Neural progenitor cell (in vitro differentiated cells): ENCODE data around the gene UBE2U. TPM values are rescaled to one million over a fixed set of nuclear protein-coding genes. Genes with fewer than 3 reads are reported as not detected.

Experiments used
- DNase-seq: peaks from one replicate; pipeline ENCODE4 v3.0.0-alpha.2; 2016; ENCODE audit warnings: low spot score
- H2AFZ ChIP-seq: fragments of 200-600 bp; sonication (generic); replicated peaks from 2 replicates; pipeline ENCODE4 v1.6.1; 2016; ENCODE audit warnings: antibody characterized with exemption
- H3F3A ChIP-seq: fragments of 200-600 bp; sonication (generic); 2 replicates; pipeline ENCODE4 v1.6.1; 2016; ENCODE audit warnings: antibody characterized with exemption, low read depth
- H3K27ac ChIP-seq: fragments of 200-600 bp; sonication (generic); 2 replicates; pipeline ENCODE4 v1.5.1; 2016; ENCODE audit warnings: mild to moderate bottlenecking
- H3K27me3 ChIP-seq: fragments of 200-600 bp; sonication (generic); 2 replicates; pipeline ENCODE4 v1.6.1; 2016; ENCODE audit warnings: mild to moderate bottlenecking, moderate library complexity
- H3K36me3 ChIP-seq: fragments of 200-600 bp; sonication (generic); 2 replicates; pipeline ENCODE4 v1.5.1; 2016
- H3K4me1 ChIP-seq: fragments of 200-600 bp; sonication (generic); 2 replicates; pipeline ENCODE4 v1.6.1; 2016; ENCODE audit warnings: mixed run types
- H3K4me2 ChIP-seq: fragments of 200-600 bp; sonication (generic); 2 replicates; pipeline ENCODE4 v1.6.1; 2016
- H3K4me3 ChIP-seq: fragments of 200-600 bp; sonication (generic); 2 replicates; pipeline ENCODE4 v1.5.1; 2016
- H3K79me2 ChIP-seq: fragments of 200-600 bp; sonication (generic); 2 replicates; pipeline ENCODE4 v1.6.1; 2016; ENCODE audit warnings: low read depth
- H3K9ac ChIP-seq: fragments of 200-600 bp; sonication (generic); 2 replicates; pipeline ENCODE4 v1.6.1; 2016
- H3K9me3 ChIP-seq: fragments of 200-600 bp; sonication (generic); 2 replicates; pipeline ENCODE4 v1.5.1; 2016; ENCODE audit warnings: low read depth
- H4K20me1 ChIP-seq: fragments of 200-600 bp; sonication (generic); 2 replicates; pipeline ENCODE4 v1.6.1; 2016; ENCODE audit warnings: low read depth
- H3K27ac Mint-ChIP-seq: 3 replicates; pipeline ENCODE4 v1.8.0; 2021; ENCODE audit warnings: mixed read lengths
- H3K27me3 Mint-ChIP-seq: 2 replicates; pipeline ENCODE4 v1.8.0; 2022; ENCODE audit warnings: low read depth, mild to moderate bottlenecking, inconsistent platforms, moderate library complexity, mixed read lengths; ENCODE audit not compliant: insufficient read depth
- H3K36me3 Mint-ChIP-seq: 3 replicates; pipeline ENCODE4 v1.8.0; 2021; ENCODE audit warnings: mixed read lengths
- H3K4me1 Mint-ChIP-seq: 3 replicates; pipeline ENCODE4 v1.8.0; 2021; ENCODE audit warnings: mixed read lengths
- H3K4me3 Mint-ChIP-seq: 3 replicates; pipeline ENCODE4 v1.8.0; 2021; ENCODE audit warnings: mild to moderate bottlenecking, moderate library complexity, mixed read lengths
- H3K9me3 Mint-ChIP-seq: 3 replicates; pipeline ENCODE4 v1.8.0; 2020; ENCODE audit warnings: mixed read lengths
- CTCF ChIP-seq: fragments of 200-600 bp; sonication (generic); IDR thresholded peaks from 2 replicates; pipeline ENCODE4 v1.5.1; 2017; ENCODE audit warnings: antibody characterized with exemption, mild to moderate bottlenecking
- EZH2 ChIP-seq: fragments of 200-600 bp; sonication (generic); IDR thresholded peaks from 2 replicates; pipeline ENCODE4 v1.6.1; 2017; ENCODE audit warnings: antibody characterized with exemption, mild to moderate bottlenecking, moderate library complexity
- EZH2phosphoT487 ChIP-seq: fragments of 200-600 bp; sonication (generic); IDR thresholded peaks from 2 replicates; pipeline ENCODE4 v1.6.1; 2017; ENCODE audit warnings: antibody characterized with exemption
- total RNA-seq: library from RNA; depleted of rRNA; stranded (reverse); fragments of >200 nt; gene quantifications from 2 replicates; pipeline ENCODE4 v1.2.3, GENCODE V29; 2015; ENCODE audit warnings: low replicate concordance

The UBE2U gene
- total RNA-seq, 1 donor from 2014 or later = not detected

DNA sequence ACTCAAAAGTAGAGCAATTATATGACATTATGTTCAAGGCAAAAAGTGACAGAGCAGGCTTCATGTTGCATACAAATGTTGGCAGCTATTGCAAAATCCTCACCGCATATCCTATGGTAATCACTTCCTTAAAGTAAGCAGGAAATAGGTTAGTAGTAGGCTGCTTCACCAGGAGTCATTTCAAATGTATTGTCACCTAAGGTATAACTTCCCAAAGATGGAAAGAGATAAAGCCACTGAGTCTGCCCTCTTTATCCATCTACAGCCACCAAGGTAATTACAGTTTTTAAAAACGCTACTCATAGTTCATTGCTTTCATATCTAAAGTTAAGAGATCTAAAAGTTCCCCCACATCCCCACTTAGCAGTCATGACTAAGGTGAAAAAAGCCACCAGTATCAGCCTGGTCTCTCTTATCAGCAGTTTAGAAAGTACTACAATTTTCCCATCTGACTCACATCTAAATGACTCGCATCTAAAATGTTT is 31.6 kb upstream of the UBE2U start:
- Histone ChIP-seq H3K27me3 (no peaks in the 10 kb centered on the region), H3K9me3 (no peaks in the 10 kb centered on the region), H3F3A (peaks cover 10% of the 10 kb centered on the region), H3K9ac (no peak overlapping the region), H4K20me1 (no peaks in the 10 kb centered on the region), H3K27ac (no peak overlapping the region), H3K36me3 (no peaks in the 10 kb centered on the region), H2AFZ (no peak overlapping the region), H3K4me1 (peaks cover 10% of the 10 kb centered on the region), H3K4me2 (no peak overlapping the region), H3K79me2 (no peaks in the 10 kb centered on the region), H3K4me3 (no peak overlapping the region)
- Mint-ChIP-seq H3K4me1 (peaks cover 4% of the 10 kb centered on the region), H3K36me3 (peaks cover 45% of the 10 kb centered on the region), H3K27ac (no peak overlapping the region), H3K4me3 (no peak overlapping the region), H3K27me3 (no peaks in the 10 kb centered on the region), H3K9me3 (peaks cover 7% of the 10 kb centered on the region)
- TF ChIP-seq EZH2phosphoT487 (no peak), EZH2 (no peak), CTCF (no peak)
- DNase-seq = no peak

DNA sequence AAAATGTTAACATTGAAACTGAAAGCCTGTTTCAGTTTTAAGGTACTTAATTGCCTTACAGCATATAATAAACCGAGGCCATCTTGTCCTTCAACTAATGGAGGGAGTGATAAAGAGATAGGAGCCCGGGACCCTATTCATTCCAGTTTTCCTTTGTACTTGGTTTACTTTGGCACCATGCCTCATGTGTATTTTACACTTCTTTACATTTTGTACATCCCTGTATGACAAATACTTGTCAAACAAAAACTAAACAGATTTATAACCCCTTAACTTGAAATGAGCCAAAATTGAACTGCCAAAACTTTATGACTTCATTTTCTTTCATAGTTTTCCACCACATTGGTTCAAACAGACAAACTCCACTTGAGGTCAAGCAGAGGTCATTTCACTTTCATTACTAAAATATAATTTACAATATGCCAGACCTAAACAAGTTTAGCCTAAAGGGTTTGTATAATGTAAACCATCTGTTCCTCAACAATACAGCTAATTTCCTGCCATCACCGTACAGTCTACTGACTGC is 30.9 kb upstream of the UBE2U start:
- H3K4me1 Mint-ChIP-seq = peaks cover 4% of the 10 kb centered on the region
- Histone ChIP-seq H3K9ac (no peak overlapping the region), H2AFZ (no peak overlapping the region), H3K9me3 (no peaks in the 10 kb centered on the region), H3K36me3 (no peaks in the 10 kb centered on the region), H3K4me1 (peaks cover 11% of the 10 kb centered on the region), H4K20me1 (no peaks in the 10 kb centered on the region), H3K27ac (no peak overlapping the region), H3K4me3 (no peak overlapping the region), H3K79me2 (no peaks in the 10 kb centered on the region), H3K27me3 (no peaks in the 10 kb centered on the region), H3K4me2 (no peak overlapping the region), H3F3A (peaks cover 12% of the 10 kb centered on the region)
- DNase-seq = no peak
- no peaks in the 10 kb centered on the region for H3K27me3 Mint-ChIP-seq
- TF ChIP-seq EZH2 = no peak
- H3K27ac Mint-ChIP-seq = no peak overlapping the region
- H3K9me3 Mint-ChIP-seq = peaks cover 7% of the 10 kb centered on the region
- H3K36me3 Mint-ChIP-seq = peaks cover 46% of the 10 kb centered on the region
- no peak overlapping the region for H3K4me3 Mint-ChIP-seq

DNA sequence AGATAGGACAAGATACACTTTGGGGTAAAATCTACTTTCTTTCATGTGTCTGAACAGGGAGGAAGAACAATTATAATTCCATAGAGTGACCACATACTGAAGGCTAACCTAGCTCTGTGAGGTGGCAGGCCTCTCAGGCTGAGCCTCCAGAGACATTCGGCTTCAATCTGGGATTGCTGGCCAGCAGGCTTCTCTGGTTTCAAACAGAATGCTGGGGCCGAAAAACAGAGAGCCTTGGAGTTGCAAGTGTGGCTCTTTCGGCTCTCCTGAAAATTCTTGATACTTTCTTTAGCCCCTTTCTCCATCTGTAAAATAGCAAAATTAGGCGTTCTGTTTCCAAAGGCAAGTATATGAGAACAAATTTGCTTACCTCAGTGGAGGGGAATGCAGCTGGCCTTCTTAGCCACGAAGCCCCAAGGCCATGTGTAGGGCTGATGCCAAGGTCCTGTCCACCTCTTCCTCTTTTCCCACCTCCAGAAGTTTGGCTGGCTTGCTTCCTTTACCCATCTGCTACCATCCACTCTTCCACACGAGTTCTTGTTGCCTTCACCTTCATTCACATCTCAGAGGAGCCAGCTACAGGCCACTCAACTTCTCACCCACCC is 30.0 kb upstream of the UBE2U start:
- Mint-ChIP-seq H3K4me3 (no peak overlapping the region), H3K4me1 (peaks cover 4% of the 10 kb centered on the region)

More for the DNA sequence above, 30.0 kb upstream of the UBE2U start:
- H3K27me3 Mint-ChIP-seq = no peaks in the 10 kb centered on the region
- no peak overlapping the region for H3K4me2 ChIP-seq
- H3K9me3 ChIP-seq = no peaks in the 10 kb centered on the region
- DNase-seq = no peak
- TF ChIP-seq EZH2phosphoT487 = no peak
- no peak for TF ChIP-seq CTCF
- TF ChIP-seq EZH2 = no peak
- H3K4me1 ChIP-seq = peaks cover 11% of the 10 kb centered on the region
- no peak overlapping the region for H3K27ac ChIP-seq
- peaks cover 7% of the 10 kb centered on the region for H3K9me3 Mint-ChIP-seq
- no peaks in the 10 kb centered on the region for H3K27me3 ChIP-seq
- no peaks in the 10 kb centered on the region for H3K79me2 ChIP-seq
- no peak overlapping the region for H2AFZ ChIP-seq
- no peaks in the 10 kb centered on the region for H3K36me3 ChIP-seq
- no peaks in the 10 kb centered on the region for H4K20me1 ChIP-seq
- no peak overlapping the region for H3K27ac Mint-ChIP-seq
- H3K4me3 ChIP-seq = no peak overlapping the region
- H3F3A ChIP-seq = peaks cover 12% of the 10 kb centered on the region
- H3K36me3 Mint-ChIP-seq = peaks cover 54% of the 10 kb centered on the region
- no peak overlapping the region for H3K9ac ChIP-seq
